Ureter (tissue), 1 donor: ENCODE data around the gene PIP5KL1. TPM values are rescaled to one million over a fixed set of nuclear protein-coding genes. Genes with fewer than 3 reads are reported as not detected.

Experiments
- DNase-seq: peaks from one replicate; pipeline ENCODE4 v3.0.0-alpha.2; 2020; ENCODE audit warnings: low spot score
- total RNA-seq: library from RNA; stranded (reverse); gene quantifications from one replicate; pipeline ENCODE4 v1.2.4, GENCODE V29; 2023
- donor health status: DM: yes; HTN: yes; CAD: no.

Gene PIP5KL1
- total RNA-seq, 1 donor from 2014 or later, result 3.3 TPM

GRCh38 chr9:127968700-127969383, 38.3 kb upstream of the PIP5KL1 start:
- no peak for DNase-seq

- DNase-seq, result peak; percentile 79
Measured at GRCh38 chr9:127968042-127968441, 37.5 kb upstream of the PIP5KL1 start.

GRCh38 chr9:127967151-127967809, 36.7 kb upstream of the PIP5KL1 start:
- DNase-seq, result no peak

DNA sequence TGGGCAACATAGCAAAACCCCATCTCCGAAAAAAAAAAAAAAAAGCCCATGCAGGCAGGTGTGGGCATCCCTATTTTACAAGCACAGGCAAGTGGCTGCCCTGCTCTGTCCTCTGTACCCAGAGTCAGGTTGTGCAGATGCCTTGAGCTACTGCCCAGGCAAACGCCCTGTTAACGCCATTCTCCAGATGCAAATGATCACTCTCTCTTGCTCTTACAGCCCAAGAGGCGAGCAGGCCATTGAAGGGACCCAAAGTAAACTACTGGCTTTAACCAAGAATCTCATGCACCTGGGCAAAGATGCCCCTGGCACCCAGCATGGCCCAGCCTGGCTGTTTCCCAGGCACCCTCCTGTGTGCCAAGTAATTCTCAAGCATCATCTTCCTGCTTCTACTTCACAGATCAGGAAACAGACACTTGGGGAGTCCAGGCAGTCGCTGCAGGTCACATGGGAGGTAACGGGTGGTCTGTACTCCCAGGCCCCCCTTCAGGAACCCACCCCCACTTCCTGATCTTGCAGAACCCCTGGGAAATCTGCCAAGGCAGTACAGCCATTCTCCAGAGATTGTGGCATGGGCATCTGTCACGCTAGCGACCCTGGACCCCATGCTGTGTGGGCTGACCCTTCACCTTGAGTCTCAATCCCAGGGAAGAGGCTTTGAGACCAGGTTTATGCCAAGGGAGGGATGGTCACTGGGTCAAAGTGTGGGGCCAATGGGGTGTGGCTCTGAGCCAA, 36.0 kb upstream of the PIP5KL1 start:
- no peak for DNase-seq

DNA sequence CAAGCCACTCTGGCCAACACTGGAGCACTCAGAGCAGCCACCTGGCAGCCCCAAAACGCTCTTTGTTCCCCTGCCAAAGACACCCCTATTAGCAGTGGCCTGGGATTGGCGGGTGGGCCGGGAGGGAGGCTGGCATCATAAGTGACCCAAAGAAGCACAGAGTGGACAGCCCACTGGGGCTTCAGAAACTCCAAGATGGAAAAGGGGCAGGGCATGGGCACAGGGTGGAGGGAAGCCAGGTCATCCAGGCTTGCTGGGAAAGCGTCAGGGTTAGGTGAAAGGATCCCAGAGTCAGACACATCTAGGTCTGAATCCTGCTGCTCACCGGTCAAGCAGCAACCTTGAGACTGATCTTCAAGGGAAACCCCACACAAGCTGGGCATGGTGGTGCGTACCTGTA, 35.4 kb upstream of the PIP5KL1 start:
- DNase-seq, result no peak

GRCh38 chr9:127963359-127964064, 32.9 kb upstream of the PIP5KL1 start:
- DNase-seq, result no peak

DNA sequence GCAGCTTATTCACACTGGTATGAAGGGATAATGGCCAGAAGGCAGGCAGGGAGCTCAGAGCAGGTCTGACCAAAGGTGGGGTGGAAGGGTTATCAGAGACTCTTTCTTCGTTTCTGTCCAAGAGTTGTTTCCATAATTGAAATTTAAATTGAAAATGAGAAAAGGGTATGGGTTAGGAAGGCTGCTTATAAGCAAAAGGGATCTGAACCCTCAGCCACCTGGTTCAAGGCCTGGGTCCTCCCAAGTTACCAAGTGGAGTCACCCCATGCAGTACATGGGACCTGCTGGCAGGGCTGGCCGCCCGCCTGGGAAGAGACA, 32.4 kb upstream of the PIP5KL1 start:
- DNase-seq, result no peak

GRCh38 chr9:127962278-127962677, 31.7 kb upstream of the PIP5KL1 start:
- no peak for DNase-seq

DNA sequence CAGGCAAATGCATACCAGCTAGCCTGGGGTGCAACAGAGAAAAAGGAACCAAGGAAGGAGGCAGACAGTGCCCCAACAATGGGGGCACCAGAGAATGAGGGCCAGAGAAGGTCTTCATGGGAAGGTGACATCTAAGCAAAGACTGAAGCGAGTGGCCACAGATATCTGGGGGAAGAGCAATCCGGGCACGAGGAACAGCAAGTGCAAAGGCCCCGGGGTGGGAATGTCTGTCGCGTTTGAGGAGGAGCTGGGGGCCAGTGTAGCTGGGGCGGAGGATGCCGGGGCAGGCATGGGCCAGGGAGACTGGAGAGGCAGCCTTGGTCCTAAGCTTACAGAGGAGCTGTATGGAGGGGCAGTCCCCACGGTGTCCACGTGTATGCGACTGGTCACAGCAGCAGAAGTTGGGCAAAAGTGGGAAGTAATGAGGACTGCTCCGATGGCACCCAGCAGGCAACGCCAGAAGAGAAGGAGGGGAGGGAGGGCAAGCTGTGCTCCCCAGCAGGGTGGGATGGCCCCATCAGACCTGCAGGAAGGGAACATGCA, 31.1 kb upstream of the PIP5KL1 start:
- DNase-seq, result no peak

DNA sequence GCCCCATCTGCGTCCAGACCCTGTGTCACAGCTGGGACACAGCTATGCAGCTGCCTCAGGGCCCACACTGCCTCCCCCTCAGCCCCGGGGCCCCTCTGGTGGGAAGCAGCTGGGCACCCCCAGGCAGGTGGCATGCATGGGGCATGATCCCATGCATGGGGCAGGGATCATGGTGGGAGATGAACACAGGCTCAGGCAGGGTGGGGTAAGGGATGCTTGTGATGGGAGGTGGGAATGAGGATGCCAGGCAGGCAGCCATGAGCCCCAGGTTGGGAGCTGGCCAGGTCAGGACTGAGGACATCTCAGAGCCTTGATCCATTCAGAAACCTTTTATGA, 30.5 kb upstream of the PIP5KL1 start:
- DNase-seq, result no peak

DNA sequence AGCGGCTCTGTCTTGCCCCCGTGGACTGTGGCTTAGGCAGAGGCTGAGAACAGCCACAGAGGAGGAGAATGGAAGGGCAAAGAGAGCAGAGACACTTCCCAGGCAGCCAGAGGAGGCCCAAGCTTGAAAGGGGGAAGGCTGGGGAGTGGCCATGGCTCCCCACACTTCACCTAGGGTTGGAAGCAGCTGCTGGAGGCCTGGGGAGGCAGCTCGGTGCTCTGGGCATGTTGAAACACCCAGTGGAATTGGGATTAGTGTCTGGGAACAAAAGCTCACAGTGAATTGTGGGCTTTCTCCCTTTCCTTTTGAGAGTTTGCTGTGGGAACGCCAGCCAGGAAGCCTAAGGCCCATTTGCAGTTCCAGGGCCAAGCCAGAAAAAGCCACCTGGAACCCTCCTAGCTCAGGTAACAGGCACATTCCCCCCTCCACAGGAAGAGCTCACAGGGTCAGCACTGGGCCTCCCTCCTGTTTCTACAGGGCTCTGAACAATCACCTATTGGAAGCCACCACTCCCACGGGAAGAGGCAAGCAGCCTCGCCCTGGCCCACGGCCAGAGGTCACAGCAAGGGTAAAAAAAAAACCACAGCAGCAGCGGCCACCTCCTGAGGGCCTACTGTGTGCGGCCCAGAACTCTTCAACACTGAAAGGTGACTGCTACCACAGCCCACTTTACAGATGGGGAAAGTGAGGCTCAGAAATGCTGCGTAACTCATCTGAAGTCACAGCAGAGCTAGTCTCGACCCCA, 30.0 kb upstream of the PIP5KL1 start:
- no peak for DNase-seq

DNA sequence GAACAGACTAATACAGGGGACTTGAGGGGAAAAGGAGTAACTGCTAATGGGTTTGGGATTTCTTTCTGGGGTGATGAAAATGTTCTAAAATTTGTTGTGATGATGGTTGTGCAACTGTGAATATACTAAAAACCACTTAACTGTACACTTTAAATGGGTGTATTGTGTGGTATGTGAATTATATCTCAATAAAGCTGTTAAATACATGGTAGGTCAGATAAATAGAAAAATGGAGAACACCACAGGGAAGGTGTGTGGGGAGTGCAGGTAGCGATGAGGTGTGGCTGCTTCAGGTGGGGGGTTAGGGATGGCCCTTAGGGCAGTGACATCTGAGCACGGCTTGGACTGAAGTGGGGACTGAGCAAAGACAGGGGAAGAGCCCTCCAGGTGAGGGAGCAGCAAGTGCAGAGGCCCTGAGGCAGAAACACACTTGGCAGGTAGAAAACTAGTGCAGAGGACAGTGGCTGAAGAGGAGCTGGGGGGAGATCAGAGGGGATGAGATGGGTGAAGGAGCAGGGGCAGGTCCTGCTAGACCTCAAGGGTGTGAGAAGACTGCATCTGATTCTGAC, 29.3 kb upstream of the PIP5KL1 start:
- no peak for DNase-seq

GRCh38 chr9:127959398-127959797, 28.8 kb upstream of the PIP5KL1 start:
- no peak for DNase-seq

DNA sequence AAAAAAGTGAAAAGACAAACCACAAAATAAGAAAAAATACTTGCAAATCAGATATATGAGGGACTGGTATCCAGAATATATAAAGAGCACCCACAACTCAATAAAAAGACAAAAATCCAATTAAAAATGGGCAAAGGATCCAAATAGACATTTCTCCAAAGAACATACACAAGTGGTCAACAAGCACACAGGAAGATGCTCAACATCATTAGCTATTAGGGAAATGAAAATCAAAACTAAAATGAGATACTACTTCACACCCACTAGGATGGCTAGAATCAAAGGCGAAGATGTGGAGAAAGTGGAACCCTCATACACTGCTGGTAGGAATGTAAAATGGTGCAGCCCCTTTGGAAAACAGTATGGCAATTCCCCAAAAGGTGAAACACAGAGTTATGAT, 28.2 kb upstream of the PIP5KL1 start:
- no peak for DNase-seq

DNA sequence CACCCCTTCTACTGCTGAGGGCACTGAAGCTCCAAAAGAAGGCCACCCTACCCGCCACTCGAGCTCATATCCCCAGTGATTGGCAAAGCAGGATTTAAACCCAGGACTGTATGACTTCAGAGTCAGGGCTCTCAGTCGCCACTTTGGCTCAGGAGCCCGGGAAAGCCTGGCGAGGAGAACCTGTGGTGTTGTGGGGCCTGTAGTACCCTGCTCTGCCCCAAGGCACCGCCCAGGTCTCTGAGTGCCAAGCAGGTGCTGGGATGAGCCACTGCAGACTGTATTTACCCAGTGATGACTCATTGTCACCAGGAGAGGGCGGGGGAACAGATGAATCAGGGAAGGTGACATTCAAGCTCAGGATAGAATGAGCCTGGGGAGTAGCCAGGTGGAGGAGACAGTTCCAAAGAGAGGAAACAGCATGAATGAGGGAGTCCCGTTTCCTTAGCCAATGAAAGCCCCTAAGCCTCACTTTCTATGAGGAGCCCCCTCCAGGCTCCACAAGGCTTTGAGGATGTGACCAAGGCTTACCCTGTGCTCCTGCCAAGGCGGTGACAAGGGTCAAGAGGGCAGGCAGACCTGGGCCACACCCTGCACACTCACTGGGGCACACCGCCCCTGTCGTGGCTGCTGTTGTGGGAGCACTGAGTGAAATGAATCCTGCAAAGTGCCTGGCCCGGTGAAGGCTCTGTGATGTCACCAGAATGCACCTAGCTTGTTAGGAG, 24.9 kb upstream of the PIP5KL1 start:
- DNase-seq, result peak; percentile 87

DNA sequence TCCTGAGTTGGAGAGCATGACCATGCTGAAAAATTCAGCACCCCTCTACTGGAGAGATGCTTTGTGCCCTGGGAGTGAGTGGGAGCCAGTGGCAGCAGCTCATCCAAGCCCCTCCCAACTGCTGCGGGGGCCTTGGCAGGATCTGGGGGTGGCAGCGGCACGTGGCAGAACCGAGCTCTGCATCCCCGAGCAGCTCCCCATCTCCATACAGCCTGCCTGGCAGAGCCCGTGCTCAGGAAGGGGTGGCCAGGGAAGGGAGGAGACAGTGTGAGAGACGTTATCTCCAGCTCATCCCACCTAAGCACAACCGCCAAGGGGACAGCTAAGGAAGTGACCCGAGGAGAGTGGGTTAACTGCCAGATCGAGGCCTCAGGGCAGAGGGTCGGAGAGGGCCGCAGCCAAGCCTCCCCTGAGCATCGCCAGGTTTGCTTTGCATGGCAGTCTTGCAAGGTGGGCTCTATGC, 24.3 kb upstream of the PIP5KL1 start:
- DNase-seq, result no peak

DNA sequence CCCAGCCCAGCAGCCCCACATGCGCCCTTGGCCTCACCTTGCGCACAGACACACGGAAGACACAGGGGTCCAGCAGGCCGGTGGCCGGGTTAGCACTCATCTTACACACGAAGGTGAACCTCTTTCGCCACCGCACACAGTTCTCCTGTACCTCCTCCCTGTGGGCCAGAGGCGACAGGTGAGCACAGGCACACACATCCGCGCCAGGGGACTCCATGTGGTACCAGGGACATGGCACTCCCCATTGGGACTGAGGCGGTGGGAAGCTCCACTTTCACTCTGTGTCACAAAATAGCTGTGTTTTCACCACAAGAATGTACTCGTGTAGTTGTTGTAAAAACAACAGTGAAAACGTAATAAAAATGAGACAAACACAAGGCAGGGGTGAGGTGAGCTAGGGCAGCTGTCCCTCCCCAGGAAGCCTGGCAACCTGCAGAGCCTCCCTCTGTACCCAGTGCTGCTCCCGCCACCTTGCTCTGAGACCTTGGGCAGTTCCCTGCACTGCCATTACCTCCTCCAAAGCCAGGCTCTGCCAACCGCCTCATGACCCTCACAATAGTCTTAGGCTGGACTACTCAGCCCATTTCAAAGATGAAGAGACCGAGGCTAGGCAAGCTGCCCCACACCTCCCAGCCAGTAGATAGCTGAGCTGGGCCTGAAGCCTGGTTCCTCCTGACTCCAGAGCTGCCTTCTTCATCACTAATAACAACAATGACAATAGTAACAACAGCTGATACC, 23.4 kb upstream of the PIP5KL1 start:
- DNase-seq, result no peak

- no peak for DNase-seq
Measured at GRCh38 chr9:127953154-127953553, 22.6 kb upstream of the PIP5KL1 start.

GRCh38 chr9:127950513-127951289, 20.1 kb upstream of the PIP5KL1 start:
- DNase-seq, result no peak
